ENCODE measurements around the gene ITGA2. TPM values are rescaled to one million over a fixed set of nuclear protein-coding genes. Genes with fewer than 3 reads are reported as not detected.

ITGA2 gene
- polyA plus RNA-seq, 1 experiment, result 5.3 TPM

GRCh38 chr5:52947851-52948250, 41.3 kb upstream of the ITGA2 start:
- no peak for DNase-seq (ENCODE audit: low read depth)
- CTCF ChIA-PET, result interaction anchor here (0.6 to 5.0 kb wide), 27 partner anchors 8 to 289 kb away, joined by 3 to 107 read pairs (median 4); partner anchors contain the start of genes ITGA1 and PELO
- Histone ChIP-seq H3K27me3 (ENCODE audit: control insufficient read depth, insufficient read depth, low read length) (no peaks in the 10 kb centered on the region), H3K4me3 (ENCODE audit: low read depth, low read length) (no peak overlapping the region), H3K36me3 (ENCODE audit: control insufficient read depth, insufficient read depth, low read length) (no peaks in the 10 kb centered on the region)
- TF ChIP-seq, protein P1, sequence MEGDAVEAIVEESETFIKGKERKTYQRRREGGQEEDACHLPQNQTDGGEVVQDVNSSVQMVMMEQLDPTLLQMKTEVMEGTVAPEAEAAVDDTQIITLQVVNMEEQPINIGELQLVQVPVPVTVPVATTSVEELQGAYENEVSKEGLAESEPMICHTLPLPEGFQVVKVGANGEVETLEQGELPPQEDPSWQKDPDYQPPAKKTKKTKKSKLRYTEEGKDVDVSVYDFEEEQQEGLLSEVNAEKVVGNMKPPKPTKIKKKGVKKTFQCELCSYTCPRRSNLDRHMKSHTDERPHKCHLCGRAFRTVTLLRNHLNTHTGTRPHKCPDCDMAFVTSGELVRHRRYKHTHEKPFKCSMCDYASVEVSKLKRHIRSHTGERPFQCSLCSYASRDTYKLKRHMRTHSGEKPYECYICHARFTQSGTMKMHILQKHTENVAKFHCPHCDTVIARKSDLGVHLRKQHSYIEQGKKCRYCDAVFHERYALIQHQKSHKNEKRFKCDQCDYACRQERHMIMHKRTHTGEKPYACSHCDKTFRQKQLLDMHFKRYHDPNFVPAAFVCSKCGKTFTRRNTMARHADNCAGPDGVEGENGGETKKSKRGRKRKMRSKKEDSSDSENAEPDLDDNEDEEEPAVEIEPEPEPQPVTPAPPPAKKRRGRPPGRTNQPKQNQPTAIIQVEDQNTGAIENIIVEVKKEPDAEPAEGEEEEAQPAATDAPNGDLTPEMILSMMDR (IDR thresholded peaks at IDR 0.05; ENCODE audit: insufficient read depth, low read depth, low read length), result no peak
- POLR2A ChIA-PET, result no interaction called here

- H3K4me3 ChIP-seq (ENCODE audit: low read depth, low read length), result no peak overlapping the region
- POLR2A ChIA-PET, result no interaction called here
- H3K36me3 ChIP-seq (ENCODE audit: control insufficient read depth, insufficient read depth, low read length), result no peaks in the 10 kb centered on the region
- peak; percentile 55 for DNase-seq (ENCODE audit: low read depth)
- CTCF ChIA-PET, result interaction anchor here (0.6 to 5.0 kb wide), 35 partner anchors 9 to 1281 kb away, joined by 3 to 107 read pairs (median 3); partner anchors contain the start of genes ITGA1, MOCS2 and PELO
- TF ChIP-seq, protein P1 (IDR thresholded peaks at IDR 0.05; ENCODE audit: insufficient read depth, low read depth, low read length), result peak; percentile 74
- no peaks in the 10 kb centered on the region for H3K27me3 ChIP-seq (ENCODE audit: control insufficient read depth, insufficient read depth, low read length)
Measured at GRCh38 chr5:52948418-52949076, 40.6 kb upstream of the ITGA2 start.

DNA sequence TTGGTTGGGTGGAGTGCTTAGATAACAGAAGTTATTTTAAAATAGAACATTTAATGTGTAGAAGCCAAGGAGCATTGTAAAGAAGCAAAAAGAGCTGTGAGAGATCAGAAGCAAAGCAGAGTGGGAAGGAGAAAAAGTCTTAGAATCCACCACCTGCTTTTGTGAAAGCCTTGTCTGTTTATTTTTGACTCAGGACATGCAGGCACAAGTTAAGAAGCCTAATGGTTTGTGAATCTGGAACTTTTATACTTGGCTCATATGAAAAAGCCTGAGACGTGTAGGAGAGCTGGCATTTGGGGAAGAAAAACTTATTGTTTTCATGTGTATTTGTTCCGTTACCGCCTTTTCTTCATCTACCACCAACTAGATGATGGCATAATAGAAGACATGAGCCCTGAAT, 38.5 kb upstream of the ITGA2 start:
- no peak for DNase-seq (ENCODE audit: low read depth)
- TF ChIP-seq, protein P1 (IDR thresholded peaks at IDR 0.05; ENCODE audit: insufficient read depth, low read depth, low read length), result no peak
- POLR2A ChIA-PET, result no interaction called here
- no peaks in the 10 kb centered on the region for H3K36me3 ChIP-seq (ENCODE audit: control insufficient read depth, insufficient read depth, low read length)
- CTCF ChIA-PET, result interaction anchor here (3.3 to 5.0 kb wide), 3 partner anchors 11 to 148 kb away, joined by 13 to 107 read pairs (median 57); no protein-coding TSS in a partner anchor
- no peak overlapping the region for H3K4me3 ChIP-seq (ENCODE audit: low read depth, low read length)
- no peaks in the 10 kb centered on the region for H3K27me3 ChIP-seq (ENCODE audit: control insufficient read depth, insufficient read depth, low read length)

DNA sequence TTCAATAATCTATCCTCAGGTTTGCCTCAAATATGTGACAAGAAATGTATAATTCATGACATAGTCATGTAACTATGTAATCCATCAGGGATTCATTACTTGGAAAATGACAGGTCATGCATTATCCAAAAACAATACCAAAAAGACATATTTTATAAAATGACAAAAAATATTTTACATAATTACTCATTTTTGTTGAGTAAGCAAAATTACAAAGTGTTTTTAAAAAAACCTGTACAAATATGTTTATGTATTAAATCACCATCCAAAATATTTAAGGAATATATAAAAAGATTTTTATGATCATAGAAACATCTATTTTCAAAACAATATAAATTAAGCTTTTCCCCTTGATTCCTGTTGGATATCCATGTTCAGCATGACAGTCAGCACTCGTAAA, 36.7 kb upstream of the ITGA2 start:
- no peak for DNase-seq (ENCODE audit: low read depth)
- ChIA-PET POLR2A (no interaction called here), CTCF (interaction anchor here (1.5 kb wide), 1 partner anchor 143 kb away, joined by 3 read pairs; no protein-coding TSS in a partner anchor)
- H3K36me3 ChIP-seq (ENCODE audit: control insufficient read depth, insufficient read depth, low read length), result no peaks in the 10 kb centered on the region
- TF ChIP-seq, protein P1 (IDR thresholded peaks at IDR 0.05; ENCODE audit: insufficient read depth, low read depth, low read length), result no peak
- H3K4me3 ChIP-seq (ENCODE audit: low read depth, low read length), result no peak overlapping the region
- no peaks in the 10 kb centered on the region for H3K27me3 ChIP-seq (ENCODE audit: control insufficient read depth, insufficient read depth, low read length)

DNA sequence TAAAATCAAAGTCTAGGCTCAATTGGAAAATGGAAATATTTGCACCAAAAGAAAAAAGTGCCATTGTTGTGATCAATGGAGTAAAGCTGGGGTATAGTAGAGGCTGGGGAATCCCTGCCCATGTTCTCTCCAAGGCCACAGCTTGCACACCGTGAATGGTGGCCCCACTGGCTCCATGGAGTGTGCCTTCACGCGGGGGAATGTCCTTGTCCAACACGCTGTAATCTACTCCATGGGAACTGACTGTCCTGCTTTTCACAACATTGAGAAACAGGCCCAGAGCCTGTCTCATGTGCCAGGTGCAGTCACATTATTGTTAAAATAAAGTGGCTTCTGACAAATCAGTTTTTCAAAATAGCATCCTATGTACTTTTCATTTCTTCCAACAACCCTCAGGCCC, 33.1 kb upstream of the ITGA2 start:
- TF ChIP-seq, protein P1 (IDR thresholded peaks at IDR 0.05; ENCODE audit: insufficient read depth, low read depth, low read length), result no peak

More for the DNA sequence above, 33.1 kb upstream of the ITGA2 start:
- H3K4me3 ChIP-seq (ENCODE audit: low read depth, low read length), result no peak overlapping the region
- POLR2A ChIA-PET, result no interaction called here
- H3K27me3 ChIP-seq (ENCODE audit: control insufficient read depth, insufficient read depth, low read length), result no peaks in the 10 kb centered on the region
- CTCF ChIA-PET, result interaction anchor here (2.6 kb wide), 1 partner anchor 7 kb away, joined by 8 read pairs; no protein-coding TSS in a partner anchor
- no peak for DNase-seq (ENCODE audit: low read depth)
- no peaks in the 10 kb centered on the region for H3K36me3 ChIP-seq (ENCODE audit: control insufficient read depth, insufficient read depth, low read length)
